OCI-LY3 (cell line): ENCODE measurements around the gene ZBTB7C.

Experiments
- CTCF ChIP-seq: fragments of 200-600, 300-600 bp; sonication (generic); IDR thresholded peaks from 2 replicates; pipeline ENCODE4 v1.5.1; 2014; ENCODE audit warnings: antibody characterized with exemption, low read length, low read depth
- EZH2phosphoT487 ChIP-seq: fragments of 200-600 bp; shearing (Covaris generic); IDR thresholded peaks from 2 replicates; pipeline ENCODE4 v1.6.1; 2018; ENCODE audit warnings: antibody characterized with exemption, mixed run types, low read depth

GRCh38 chr18:48121752-48122151 lies 287.4 kb downstream of the ZBTB7C start:
- TF ChIP-seq EZH2phosphoT487 = no peak
- TF ChIP-seq CTCF = no peak
